ENCODE measurements around the gene STX18.
"Not testable (repeated sequence)": the region's sequence is repeated elsewhere in the genome, so short reads cannot be mapped to it uniquely, and the experiment has no call there.

Gene STX18

GRCh38 chr4:4506961-4507360 lies 34.9 kb downstream of the STX18 start:
- no peak for DNase-seq

GRCh38 chr4:4505211-4505610 lies 36.6 kb downstream of the STX18 start:
- DNase-seq, result not testable (repeated sequence)

- no peak for DNase-seq
Measured at GRCh38 chr4:4504783-4505182, 37.1 kb downstream of the STX18 start.

- no peak for DNase-seq
Measured at GRCh38 chr4:4502694-4503311, 39.0 kb downstream of the STX18 start.

GRCh38 chr4:4501679-4502078 lies 40.2 kb downstream of the STX18 start:
- no peak for DNase-seq

- no peak for DNase-seq
Measured at GRCh38 chr4:4499438-4500123, 42.3 kb downstream of the STX18 start.

- DNase-seq, result no peak
Measured at GRCh38 chr4:4496592-4497372, 45.1 kb downstream of the STX18 start.

GRCh38 chr4:4494882-4495281 lies 47.0 kb downstream of the STX18 start:
- DNase-seq, result no peak

GRCh38 chr4:4492161-4492847 lies 49.5 kb downstream of the STX18 start:
- no peak for DNase-seq

GRCh38 chr4:4491396-4491893 lies 50.4 kb downstream of the STX18 start:
- no peak for DNase-seq

GRCh38 chr4:4490816-4491215 lies 51.0 kb downstream of the STX18 start:
- no peak for DNase-seq

- no peak for DNase-seq
Measured at GRCh38 chr4:4490041-4490440, 51.8 kb downstream of the STX18 start.

GRCh38 chr4:4488405-4489404 lies 53.1 kb downstream of the STX18 start:
- peak; percentile 9 for DNase-seq

- no peak for DNase-seq
Measured at GRCh38 chr4:4486969-4487368, 54.9 kb downstream of the STX18 start.

- no peak for DNase-seq
Measured at GRCh38 chr4:4485806-4486205, 56.0 kb downstream of the STX18 start.

- no peak for DNase-seq
Measured at GRCh38 chr4:4481399-4481994, 60.4 kb downstream of the STX18 start.

- no peak for DNase-seq
Measured at GRCh38 chr4:4480685-4481398, 61.0 kb downstream of the STX18 start.

GRCh38 chr4:4480205-4480604 lies 61.6 kb downstream of the STX18 start:
- DNase-seq, result no peak

GRCh38 chr4:4479366-4479765 lies 62.5 kb downstream of the STX18 start:
- no peak for DNase-seq

- no peak for DNase-seq
Measured at GRCh38 chr4:4477796-4478195, 64.1 kb downstream of the STX18 start.

- DNase-seq, result no peak
Measured at GRCh38 chr4:4477391-4477790, 64.5 kb downstream of the STX18 start.

All from NCI-H510A (cell line).